BE2C (cell line): ENCODE results near the gene HIF1AN.

Source experiments
- DNase-seq: peaks from one replicate; pipeline ENCODE4 v3.0.0-alpha.2; 2020
- H3K27me3 ChIP-seq: fragments of 250-450 bp; sonication (Bioruptor Pico); 2 replicates; pipeline ENCODE4 v1.5.1; 2020; ENCODE audit warnings: mild to moderate bottlenecking
- H3K36me3 ChIP-seq: fragments of 250-450 bp; sonication (Bioruptor Pico); 2 replicates; pipeline ENCODE4 v1.5.1; 2020; ENCODE audit warnings: mild to moderate bottlenecking
- H3K4me1 ChIP-seq: fragments of 250-450 bp; sonication (Bioruptor Pico); 2 replicates; pipeline ENCODE4 v1.5.1; 2020
- H3K4me3 ChIP-seq: 2 replicates; pipeline ENCODE4 v1.5.1; 2011; ENCODE audit warnings: low read depth, low read length
- H3K9me3 ChIP-seq: fragments of 250-450 bp; sonication (Bioruptor Pico); 2 replicates; pipeline ENCODE4 v1.5.1; 2020
- TF ChIP-seq, protein P1 (sequence below): IDR thresholded peaks from 2 replicates; pipeline ENCODE4 v1.5.1; 2012; ENCODE audit warnings: mild to moderate bottlenecking, low read depth, low read length

Gene HIF1AN

DNA sequence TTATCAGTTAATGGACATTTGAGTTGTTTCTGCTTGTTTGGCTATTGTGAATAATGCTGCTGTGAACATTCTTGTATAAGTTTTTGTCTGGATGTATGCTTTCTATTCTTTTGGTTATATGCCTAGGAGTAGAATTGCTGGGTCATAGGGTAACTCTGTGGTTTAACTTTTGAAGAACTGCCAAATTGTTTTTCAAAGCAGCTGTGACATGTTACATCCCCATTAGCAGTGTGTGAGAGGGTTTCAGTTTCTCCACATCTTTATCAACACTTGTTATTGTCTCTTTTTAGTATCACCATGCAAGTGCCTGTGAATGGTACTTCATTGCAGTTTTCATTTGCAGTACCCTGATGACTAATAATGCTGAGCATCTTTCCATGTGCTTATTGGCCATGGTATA is 4.0 kb upstream of the HIF1AN start:
- H3K4me3 ChIP-seq = no peak overlapping the region

DNA sequence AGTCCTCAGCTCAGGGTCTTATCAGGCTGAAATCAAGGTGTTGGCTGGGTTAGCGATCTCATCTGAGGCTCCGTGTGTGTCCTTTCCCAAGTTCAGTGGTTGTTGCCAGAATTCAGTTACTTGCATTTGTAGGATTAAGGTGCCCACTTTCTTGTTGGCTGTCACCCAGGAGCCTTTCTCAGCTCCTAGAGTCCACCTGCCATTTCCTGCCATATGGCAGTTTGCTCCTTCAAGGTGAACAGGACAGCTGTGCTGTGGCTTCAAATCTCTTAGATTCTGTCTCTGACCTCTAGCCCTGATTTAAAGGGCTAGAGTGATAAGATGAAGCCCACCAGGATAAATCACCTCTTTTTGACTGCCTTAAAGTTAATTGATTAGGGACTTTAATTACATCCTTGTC is 1.0 kb upstream of the HIF1AN start:
- H3K27me3 ChIP-seq = no peaks in the 10 kb centered on the region
- TF ChIP-seq, protein P1, sequence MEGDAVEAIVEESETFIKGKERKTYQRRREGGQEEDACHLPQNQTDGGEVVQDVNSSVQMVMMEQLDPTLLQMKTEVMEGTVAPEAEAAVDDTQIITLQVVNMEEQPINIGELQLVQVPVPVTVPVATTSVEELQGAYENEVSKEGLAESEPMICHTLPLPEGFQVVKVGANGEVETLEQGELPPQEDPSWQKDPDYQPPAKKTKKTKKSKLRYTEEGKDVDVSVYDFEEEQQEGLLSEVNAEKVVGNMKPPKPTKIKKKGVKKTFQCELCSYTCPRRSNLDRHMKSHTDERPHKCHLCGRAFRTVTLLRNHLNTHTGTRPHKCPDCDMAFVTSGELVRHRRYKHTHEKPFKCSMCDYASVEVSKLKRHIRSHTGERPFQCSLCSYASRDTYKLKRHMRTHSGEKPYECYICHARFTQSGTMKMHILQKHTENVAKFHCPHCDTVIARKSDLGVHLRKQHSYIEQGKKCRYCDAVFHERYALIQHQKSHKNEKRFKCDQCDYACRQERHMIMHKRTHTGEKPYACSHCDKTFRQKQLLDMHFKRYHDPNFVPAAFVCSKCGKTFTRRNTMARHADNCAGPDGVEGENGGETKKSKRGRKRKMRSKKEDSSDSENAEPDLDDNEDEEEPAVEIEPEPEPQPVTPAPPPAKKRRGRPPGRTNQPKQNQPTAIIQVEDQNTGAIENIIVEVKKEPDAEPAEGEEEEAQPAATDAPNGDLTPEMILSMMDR = no peak
- H3K9me3 ChIP-seq = no peaks in the 10 kb centered on the region
- peaks cover 14% of the 10 kb centered on the region for H3K36me3 ChIP-seq
- H3K4me3 ChIP-seq = no peak overlapping the region
- H3K4me1 ChIP-seq = no peaks in the 10 kb centered on the region
- no peak for DNase-seq

More for the DNA sequence above, 4.0 kb upstream of the HIF1AN start:
- H3K36me3 ChIP-seq = peaks cover 15% of the 10 kb centered on the region
- H3K4me1 ChIP-seq = peaks cover 3% of the 10 kb centered on the region; the same call in 1 of the 2 replicates
- TF ChIP-seq, protein P1 = no peak
- DNase-seq = no peak
- H3K27me3 ChIP-seq = no peaks in the 10 kb centered on the region
- H3K9me3 ChIP-seq = no peaks in the 10 kb centered on the region

DNA sequence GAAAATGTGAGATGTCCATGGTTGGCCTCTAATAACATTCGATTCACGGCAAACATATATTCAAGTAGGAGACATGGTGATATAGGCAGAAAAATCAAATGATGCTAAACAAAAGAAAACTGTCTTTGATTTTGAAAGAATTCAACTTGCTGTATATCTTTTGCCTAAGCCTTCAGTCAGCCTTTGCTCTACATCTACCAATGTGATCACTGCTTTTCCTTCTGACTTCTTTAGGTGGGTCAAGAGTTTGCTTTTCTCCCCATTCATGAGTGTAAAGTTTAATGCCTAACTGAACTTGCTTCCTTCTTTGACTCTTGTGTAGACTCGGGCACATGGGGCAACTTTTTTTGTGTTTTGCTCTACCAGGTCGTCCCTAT is 417 bp upstream of the HIF1AN start:
- Histone ChIP-seq H3K27me3 (no peaks in the 10 kb centered on the region), H3K9me3 (no peaks in the 10 kb centered on the region), H3K4me1 (no peaks in the 10 kb centered on the region), H3K4me3 (peak overlapping the region; percentile 85), H3K36me3 (peaks cover 14% of the 10 kb centered on the region)
- no peak for DNase-seq
- TF ChIP-seq, protein P1 = no peak

DNA sequence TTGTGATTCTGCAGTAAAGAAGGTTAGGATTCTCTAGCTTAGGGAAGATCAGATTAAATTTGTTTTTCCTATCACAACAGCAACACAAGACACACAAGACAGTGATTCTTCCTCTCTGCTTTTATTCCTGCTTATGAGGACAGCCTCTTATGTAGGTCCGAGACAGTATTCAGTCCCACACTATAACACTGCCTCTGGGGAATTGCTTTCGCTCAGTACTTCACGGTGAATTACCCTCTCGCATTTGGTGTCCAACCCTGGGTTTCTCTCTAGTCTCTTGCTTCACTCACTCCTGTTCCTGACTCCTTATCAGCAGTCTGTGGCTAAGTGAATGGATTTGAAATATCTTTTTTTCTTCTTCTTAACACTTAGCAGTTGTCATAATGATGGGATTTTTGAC is 1.7 kb downstream of the HIF1AN start:
- no peak for DNase-seq
- Histone ChIP-seq H3K27me3 (no peaks in the 10 kb centered on the region), H3K36me3 (peaks cover 19% of the 10 kb centered on the region), H3K4me3 (no peak overlapping the region), H3K4me1 (no peaks in the 10 kb centered on the region), H3K9me3 (no peaks in the 10 kb centered on the region)
- TF ChIP-seq, protein P1 = no peak

DNA sequence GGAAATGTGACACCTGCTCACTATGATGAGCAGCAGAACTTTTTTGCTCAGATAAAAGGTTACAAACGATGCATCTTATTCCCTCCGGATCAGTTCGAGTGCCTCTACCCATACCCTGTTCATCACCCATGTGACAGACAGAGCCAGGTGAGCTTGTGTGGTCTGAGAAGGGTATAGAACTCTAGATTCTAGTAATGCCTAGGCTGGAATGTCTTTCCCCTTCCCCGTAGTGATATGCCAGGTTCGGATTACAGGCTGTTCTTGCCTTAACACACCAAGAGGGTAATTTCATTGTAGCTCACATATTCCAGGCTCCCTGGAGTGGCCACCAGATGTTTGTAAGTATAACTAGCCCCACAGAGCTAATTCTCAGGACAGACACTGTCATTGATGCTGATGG is 9.2 kb downstream of the HIF1AN start:
- Histone ChIP-seq H3K36me3 (peaks cover 37% of the 10 kb centered on the region), H3K4me1 (no peaks in the 10 kb centered on the region), H3K4me3 (no peak overlapping the region), H3K9me3 (no peaks in the 10 kb centered on the region), H3K27me3 (no peaks in the 10 kb centered on the region)
- no peak for DNase-seq
- TF ChIP-seq, protein P1 = no peak

DNA sequence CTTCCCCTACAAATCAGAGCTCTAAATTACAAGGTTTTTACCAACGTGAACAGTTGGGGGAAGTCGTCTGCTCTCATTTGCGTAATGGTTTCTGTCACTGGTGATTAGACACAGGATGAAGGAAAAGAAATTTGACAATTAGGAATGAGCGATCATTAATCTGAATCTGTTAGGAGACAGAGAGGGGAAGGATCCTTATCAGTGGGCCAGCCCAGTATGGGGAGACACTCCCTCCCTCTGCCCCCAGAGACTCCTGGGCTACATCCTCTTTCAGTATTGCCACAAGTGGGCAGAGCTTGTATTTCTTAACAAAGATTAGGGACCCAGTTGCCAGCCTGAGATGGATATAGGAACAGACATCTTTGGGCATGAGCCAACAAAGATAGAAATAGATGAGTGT is 15.5 kb downstream of the HIF1AN start:
- no peaks in the 10 kb centered on the region for H3K9me3 ChIP-seq
- no peak for DNase-seq
- H3K4me1 ChIP-seq = no peaks in the 10 kb centered on the region
- no peak overlapping the region for H3K4me3 ChIP-seq
- TF ChIP-seq, protein P1 = no peak
- no peaks in the 10 kb centered on the region for H3K27me3 ChIP-seq
- peaks cover 17% of the 10 kb centered on the region for H3K36me3 ChIP-seq
